Chondrocyte (in vitro differentiated cells): ENCODE measurements around the gene ATP6V1G2. TPM values are rescaled to one million over a fixed set of nuclear protein-coding genes. Genes with fewer than 3 reads are reported as not detected.
"Not testable (repeated sequence)": the region's sequence is repeated elsewhere in the genome, so short reads cannot be mapped to it uniquely, and the experiment has no call there.

Source experiments
- DNase-seq: peaks from one replicate; pipeline ENCODE4 v3.0.0; 2021; ENCODE audit warnings: mixed read lengths, low spot score
- H3K27ac Mint-ChIP-seq: one replicate; pipeline ENCODE4 v1.8.0; 2021; ENCODE audit warnings: mild to moderate bottlenecking, moderate library complexity, mixed read lengths; ENCODE audit not compliant: unreplicated experiment
- H3K27me3 Mint-ChIP-seq: 2 replicates; pipeline ENCODE4 v1.8.0; 2021; ENCODE audit warnings: low read depth, mixed read lengths
- H3K36me3 Mint-ChIP-seq: 2 replicates; pipeline ENCODE4 v1.8.0; 2021; ENCODE audit warnings: low read depth, mixed read lengths
- H3K4me1 Mint-ChIP-seq: 2 replicates; pipeline ENCODE4 v1.8.0; 2021; ENCODE audit warnings: low read depth, mild to moderate bottlenecking, mixed read lengths
- H3K4me3 Mint-ChIP-seq: one replicate; pipeline ENCODE4 v1.8.0; 2021; ENCODE audit warnings: mild to moderate bottlenecking, moderate library complexity, mixed read lengths; ENCODE audit not compliant: unreplicated experiment
- H3K9me3 Mint-ChIP-seq: 2 replicates; pipeline ENCODE4 v1.8.0; 2021; ENCODE audit warnings: low read depth, mixed read lengths
- CTCF ChIP-seq: fragments of 200-600 bp; sonication (generic); IDR thresholded peaks from 2 replicates; pipeline ENCODE4 v1.5.0; 2021; ENCODE audit warnings: antibody characterized with exemption, mild to moderate bottlenecking, moderate library complexity
- total RNA-seq: library from RNA; stranded (reverse); gene quantifications from 3 replicates; pipeline ENCODE4 v1.2.1, GENCODE V29; 2021

Gene ATP6V1G2
- total RNA-seq, 1 donor from 2014 or later, result 3.0 TPM

GRCh38 chr6:31558631-31559500, 12.5 kb upstream of the ATP6V1G2 start:
- Mint-ChIP-seq H3K9me3 (no peaks in the 10 kb centered on the region), H3K36me3 (peaks cover 22% of the 10 kb centered on the region), H3K27me3 (no peaks in the 10 kb centered on the region), H3K4me1 (peaks cover 34% of the 10 kb centered on the region), H3K4me3 (no peak overlapping the region), H3K27ac (peak overlapping the region; percentile 17)
- no peak for TF ChIP-seq CTCF
- peak; percentile 64 for DNase-seq

GRCh38 chr6:31558318-31558625, 11.9 kb upstream of the ATP6V1G2 start:
- H3K36me3 Mint-ChIP-seq, result peaks cover 22% of the 10 kb centered on the region
- no peak for TF ChIP-seq CTCF
- H3K9me3 Mint-ChIP-seq, result no peaks in the 10 kb centered on the region
- no peaks in the 10 kb centered on the region for H3K27me3 Mint-ChIP-seq
- H3K4me3 Mint-ChIP-seq, result no peak overlapping the region
- H3K27ac Mint-ChIP-seq, result peak overlapping the region; percentile 22
- H3K4me1 Mint-ChIP-seq, result peaks cover 34% of the 10 kb centered on the region
- DNase-seq, result no peak

GRCh38 chr6:31557443-31558317, 11.3 kb upstream of the ATP6V1G2 start:
- TF ChIP-seq CTCF, result no peak
- Mint-ChIP-seq H3K4me1 (peaks cover 29% of the 10 kb centered on the region), H3K27me3 (no peaks in the 10 kb centered on the region), H3K27ac (no peak overlapping the region), H3K9me3 (no peaks in the 10 kb centered on the region), H3K4me3 (no peak overlapping the region), H3K36me3 (peaks cover 23% of the 10 kb centered on the region)
- DNase-seq, result peak; percentile 86

GRCh38 chr6:31556307-31556706, 9.9 kb upstream of the ATP6V1G2 start:
- peaks cover 29% of the 10 kb centered on the region for H3K4me1 Mint-ChIP-seq
- no peak for TF ChIP-seq CTCF
- H3K27me3 Mint-ChIP-seq, result no peaks in the 10 kb centered on the region
- peak; percentile 50 for DNase-seq
- H3K36me3 Mint-ChIP-seq, result peaks cover 26% of the 10 kb centered on the region
- H3K9me3 Mint-ChIP-seq, result no peaks in the 10 kb centered on the region
- H3K4me3 Mint-ChIP-seq, result no peak overlapping the region
- H3K27ac Mint-ChIP-seq, result no peak overlapping the region

- TF ChIP-seq CTCF, result peak; percentile 63
- Mint-ChIP-seq H3K27ac (peak overlapping the region; percentile 59), H3K4me1 (peaks cover 35% of the 10 kb centered on the region)
- DNase-seq, H3K4me3 Mint-ChIP-seq, H3K9me3 Mint-ChIP-seq, H3K27me3 Mint-ChIP-seq, H3K36me3 Mint-ChIP-seq: not testable (repeated sequence)
These were observed 5.0 kb upstream of the ATP6V1G2 start for GRCh38 chr6:31551371-31551770.
